SU-DHL-6 (cell line): ENCODE results near the gene CRIP2.

Source experiments
- CTCF ChIP-seq: fragments of 200-600 bp; sonication (generic); IDR thresholded peaks from one replicate; pipeline ENCODE4 v1.5.1; 2017; ENCODE audit warnings: antibody characterized with exemption, mild to moderate bottlenecking, low read length, moderate library complexity; ENCODE audit not compliant: insufficient read depth, poor library complexity, severe bottlenecking
- EZH2phosphoT487 ChIP-seq: fragments of 200-600 bp; sonication (generic), shearing (Covaris generic); conservative IDR thresholded peaks from 2 replicates; pipeline ENCODE4 v1.6.1; 2018; ENCODE audit warnings: mild to moderate bottlenecking, antibody characterized with exemption, low read length, moderate library complexity, mixed read lengths

GRCh38 chr14:105494606-105494929, 19.9 kb downstream of the CRIP2 start:
- TF ChIP-seq CTCF: no peak
- TF ChIP-seq EZH2phosphoT487: no peak
